Raji (cell line): ENCODE data around the gene CEND1.

Experiments
- POLR2A ChIP-seq: IDR thresholded peaks from 2 replicates; pipeline ENCODE4 v1.6.1; 2011; ENCODE audit warnings: low read depth, low read length, control low read depth; ENCODE audit not compliant: insufficient read depth

CEND1 gene

DNA sequence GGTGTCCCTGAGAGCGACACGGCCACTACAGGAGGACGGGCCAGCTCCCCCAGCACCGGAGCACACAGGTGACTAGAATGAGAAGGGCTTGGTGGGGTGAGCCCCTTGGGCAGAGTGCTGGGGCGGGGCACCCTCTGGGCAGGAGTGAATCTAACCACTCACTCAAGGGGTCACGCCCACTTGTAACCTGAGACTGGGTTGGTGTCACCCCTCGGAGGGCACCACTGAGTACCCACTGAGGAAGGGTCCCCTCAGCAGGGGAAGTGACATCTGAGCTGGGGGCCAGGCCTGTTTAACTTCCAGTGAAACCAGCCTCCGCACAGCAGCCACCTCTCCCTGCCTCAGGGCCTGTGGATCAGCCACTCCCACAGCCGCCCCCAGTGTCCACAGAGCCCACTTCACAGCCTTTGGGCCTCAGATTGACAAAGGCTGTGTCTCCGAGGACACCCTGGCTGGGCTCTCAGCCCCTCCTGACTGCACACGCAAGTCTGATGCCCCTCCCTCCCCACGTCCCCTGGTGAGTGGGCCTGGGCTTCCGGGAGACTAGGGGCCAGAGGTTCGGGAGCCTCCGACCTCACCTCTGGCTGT, 18.2 kb downstream of the CEND1 start:
- no peak for TF ChIP-seq POLR2A

DNA sequence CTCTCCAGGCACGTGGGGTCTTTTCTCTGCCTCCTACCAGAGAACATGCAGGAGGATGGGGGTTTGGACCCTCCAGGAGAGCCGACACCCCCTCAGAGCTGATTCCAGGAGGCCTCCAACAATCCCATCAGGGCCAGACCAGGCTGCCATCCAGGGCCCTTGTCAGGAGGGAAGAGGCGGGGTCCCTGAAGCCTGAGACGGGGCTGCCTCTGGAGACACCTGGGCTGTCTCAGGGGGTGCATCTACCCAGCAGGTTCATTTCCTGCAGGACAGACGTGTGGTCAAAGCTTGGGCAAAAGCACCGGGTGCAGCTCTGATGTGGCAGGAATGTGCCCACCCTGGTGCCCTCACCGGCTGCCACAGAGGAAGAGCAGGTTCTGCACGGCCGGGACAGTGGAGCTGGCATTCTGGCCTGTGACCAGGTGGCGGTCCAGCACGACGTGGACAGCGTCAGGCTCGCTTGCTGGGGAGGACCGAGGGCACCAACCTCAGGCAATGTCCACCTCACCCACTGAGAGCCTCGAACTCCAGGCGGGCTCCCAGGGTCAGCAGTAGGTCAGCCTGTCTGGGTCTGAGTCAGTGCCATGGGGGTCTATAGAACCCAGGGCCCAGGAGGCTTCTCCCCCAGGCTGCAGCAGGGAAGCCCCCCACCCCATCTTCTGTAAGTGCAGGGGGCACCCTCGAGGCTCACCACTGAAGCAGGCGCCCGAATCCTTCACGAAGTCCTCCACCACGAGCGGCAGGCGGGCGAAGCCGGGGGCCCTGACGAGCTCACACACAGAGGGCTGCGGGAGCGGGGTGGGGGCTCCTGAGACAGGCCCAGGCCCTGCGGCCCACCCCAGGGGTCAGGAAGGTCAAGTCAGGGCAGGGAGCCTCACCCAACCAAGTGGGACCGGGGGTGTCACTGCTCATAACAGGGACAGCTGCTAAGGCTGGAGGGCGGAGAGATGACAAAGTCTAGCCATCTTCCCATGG, 19.0 kb downstream of the CEND1 start:
- TF ChIP-seq POLR2A = no peak

DNA sequence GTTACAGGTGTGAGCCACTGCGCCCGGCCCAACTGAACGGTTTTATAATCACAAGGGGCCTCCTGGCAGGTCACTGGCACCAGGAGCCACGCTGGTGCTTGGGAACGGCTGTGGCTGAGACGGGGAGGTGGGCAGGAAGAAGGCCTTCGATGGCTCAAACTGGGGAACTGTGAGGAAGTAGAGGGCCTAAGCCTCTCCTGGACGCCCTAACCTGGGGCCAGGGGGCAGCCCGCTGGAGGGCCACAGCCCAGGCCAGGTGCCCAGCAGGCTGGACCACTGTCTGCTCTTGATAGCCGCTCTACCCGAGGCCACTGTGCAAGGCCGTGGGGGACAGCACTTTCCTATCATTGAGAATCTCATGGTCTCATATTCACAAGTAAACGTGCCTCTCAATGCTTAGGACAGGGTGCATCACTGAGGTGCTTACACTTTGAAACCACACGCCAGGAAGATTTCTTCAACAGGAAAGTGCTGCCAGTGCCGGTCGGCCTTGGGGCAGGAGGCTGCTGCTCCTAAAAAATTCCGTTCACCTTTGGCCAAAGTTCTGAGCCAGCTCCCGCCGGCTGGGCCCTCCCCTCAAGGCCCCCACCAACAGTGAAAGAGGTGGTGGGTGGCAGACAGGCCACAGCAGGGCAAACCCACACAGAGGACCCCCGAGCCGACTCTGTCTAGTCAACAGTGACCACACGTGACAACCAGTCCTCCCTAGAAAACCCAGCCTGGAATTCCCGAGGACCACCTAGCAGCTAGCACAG, 19.8 kb downstream of the CEND1 start:
- no peak for TF ChIP-seq POLR2A

GRCh38 chr11:767238-767637, 22.7 kb downstream of the CEND1 start:
- TF ChIP-seq POLR2A = 0 out of 2 replicates have a peak, but pooled peaks have one; percentile 16

DNA sequence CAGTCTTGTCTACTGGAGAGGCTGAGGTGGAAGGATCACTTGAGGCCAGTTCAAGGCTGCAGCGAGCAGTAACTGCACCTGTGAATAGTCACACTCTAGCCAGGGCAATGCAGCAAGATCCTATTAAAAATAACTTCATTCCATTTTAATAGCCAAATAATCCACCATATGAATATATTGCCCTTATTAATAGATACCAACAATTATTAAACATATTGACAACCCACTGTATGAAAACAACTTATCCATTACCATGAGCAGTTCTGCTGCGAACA, 23.0 kb downstream of the CEND1 start:
- TF ChIP-seq POLR2A = no peak

- TF ChIP-seq POLR2A = no peak
Observed at GRCh38 chr11:766106-766935, 23.6 kb downstream of the CEND1 start.

DNA sequence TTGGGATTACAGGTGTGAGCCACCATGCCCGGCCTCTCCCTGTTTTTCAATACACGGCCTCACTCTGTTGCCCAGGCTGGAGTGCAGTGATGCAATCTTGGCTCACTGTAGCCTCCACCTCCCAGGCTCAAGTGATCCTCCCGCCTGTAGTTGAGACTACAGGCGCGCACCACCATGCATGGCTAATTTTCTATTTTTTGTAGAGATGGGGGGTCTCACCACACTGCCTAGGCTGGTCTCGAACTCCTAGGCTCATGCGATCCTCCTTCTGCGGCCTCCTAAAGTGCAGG, 24.1 kb downstream of the CEND1 start:
- TF ChIP-seq POLR2A = no peak

DNA sequence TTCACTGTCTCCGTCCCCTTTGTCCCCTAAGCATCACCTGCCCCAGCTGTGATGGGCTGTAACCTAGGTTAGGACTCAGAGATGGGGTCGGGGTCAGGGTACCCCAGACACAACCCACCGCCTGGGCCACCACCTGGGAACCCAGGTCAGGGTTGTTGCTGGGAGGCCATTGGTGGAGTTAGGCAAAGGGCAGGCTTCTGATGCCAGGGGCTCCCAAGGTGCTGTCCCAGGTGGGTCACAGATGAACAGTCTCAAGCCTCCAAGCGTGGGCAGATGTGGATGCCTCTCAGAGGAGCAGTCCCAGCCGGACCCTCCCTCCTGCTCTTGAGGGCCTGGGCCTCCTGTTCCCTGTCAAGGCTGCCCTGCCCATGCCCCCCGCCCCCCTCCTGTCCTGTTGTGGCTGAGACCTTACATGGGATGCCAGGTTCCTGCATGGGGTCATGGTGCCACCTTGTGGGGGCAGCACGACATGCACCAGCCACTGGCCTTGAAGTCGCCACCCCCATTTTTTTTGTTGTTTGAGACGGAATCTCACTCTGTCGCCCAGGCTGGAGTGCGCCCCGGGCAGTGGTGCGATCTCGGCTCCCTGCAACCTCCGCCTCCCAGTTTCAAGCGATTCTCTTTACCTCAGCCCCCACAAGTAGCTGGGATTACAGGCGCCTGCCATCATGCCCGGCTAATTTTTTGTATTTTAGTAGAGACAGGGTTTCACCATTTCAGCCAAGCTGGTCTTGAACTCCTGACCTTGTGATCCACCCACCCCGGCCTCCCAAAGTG, 24.7 kb downstream of the CEND1 start:
- TF ChIP-seq POLR2A = no peak

GRCh38 chr11:764322-765024, 25.4 kb downstream of the CEND1 start:
- peak; percentile 2; the same call in 1 of the 2 replicates for TF ChIP-seq POLR2A

- TF ChIP-seq POLR2A = no peak
Observed at GRCh38 chr11:763549-764321, 26.2 kb downstream of the CEND1 start.

DNA sequence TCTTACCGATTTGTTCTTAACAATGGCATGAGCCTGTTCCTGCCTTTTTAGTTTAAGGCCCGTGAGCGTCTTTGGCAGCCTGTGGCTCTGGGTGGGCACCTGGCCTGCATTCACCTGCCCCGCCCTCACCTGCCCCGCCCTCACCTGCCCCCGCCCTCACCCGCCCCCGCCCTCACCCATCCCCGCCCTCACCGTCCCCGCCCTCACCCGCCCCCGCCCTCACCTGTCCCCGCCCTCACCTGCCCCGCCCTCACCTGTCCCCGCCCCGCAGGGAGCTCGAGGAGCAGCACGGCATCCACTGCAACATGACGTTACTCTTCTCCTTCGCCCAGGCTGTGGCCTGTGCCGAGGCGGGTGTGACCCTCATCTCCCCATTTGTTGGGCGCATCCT, 26.8 kb downstream of the CEND1 start:
- no peak for TF ChIP-seq POLR2A

- no peak for TF ChIP-seq POLR2A
Observed at GRCh38 chr11:762421-763072, 27.3 kb downstream of the CEND1 start.
